Measurements from ENCODE around the gene SRP19. TPM values are rescaled to one million over a fixed set of nuclear protein-coding genes. Genes with fewer than 3 reads are reported as not detected.

Gene SRP19
- total RNA-seq, 1 donor from 2014 or later, result 42.7 TPM

DNA sequence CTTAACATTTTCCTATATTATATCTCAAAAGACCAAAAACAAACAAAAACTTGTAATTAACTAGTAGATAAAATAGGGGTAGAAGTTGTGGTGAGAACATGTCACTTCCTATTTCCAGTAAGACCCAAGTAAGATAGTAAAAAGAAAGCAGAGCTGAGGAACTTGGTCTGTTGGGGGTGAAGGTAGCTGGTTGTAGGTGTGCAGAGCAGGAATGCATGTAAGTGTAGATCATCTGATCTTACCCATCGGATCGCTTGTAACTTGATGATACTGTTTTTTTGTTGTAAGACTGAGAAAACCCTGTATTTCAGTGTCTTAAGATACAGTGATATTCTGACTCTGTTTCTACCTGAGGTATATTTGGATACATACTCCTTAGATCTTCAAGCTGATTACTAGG, 5.7 kb downstream of the SRP19 start:
- peaks cover 15% of the 10 kb centered on the region for H3K4me1 Mint-ChIP-seq (ENCODE audit: unreplicated experiment)
- TF ChIP-seq, protein P1, sequence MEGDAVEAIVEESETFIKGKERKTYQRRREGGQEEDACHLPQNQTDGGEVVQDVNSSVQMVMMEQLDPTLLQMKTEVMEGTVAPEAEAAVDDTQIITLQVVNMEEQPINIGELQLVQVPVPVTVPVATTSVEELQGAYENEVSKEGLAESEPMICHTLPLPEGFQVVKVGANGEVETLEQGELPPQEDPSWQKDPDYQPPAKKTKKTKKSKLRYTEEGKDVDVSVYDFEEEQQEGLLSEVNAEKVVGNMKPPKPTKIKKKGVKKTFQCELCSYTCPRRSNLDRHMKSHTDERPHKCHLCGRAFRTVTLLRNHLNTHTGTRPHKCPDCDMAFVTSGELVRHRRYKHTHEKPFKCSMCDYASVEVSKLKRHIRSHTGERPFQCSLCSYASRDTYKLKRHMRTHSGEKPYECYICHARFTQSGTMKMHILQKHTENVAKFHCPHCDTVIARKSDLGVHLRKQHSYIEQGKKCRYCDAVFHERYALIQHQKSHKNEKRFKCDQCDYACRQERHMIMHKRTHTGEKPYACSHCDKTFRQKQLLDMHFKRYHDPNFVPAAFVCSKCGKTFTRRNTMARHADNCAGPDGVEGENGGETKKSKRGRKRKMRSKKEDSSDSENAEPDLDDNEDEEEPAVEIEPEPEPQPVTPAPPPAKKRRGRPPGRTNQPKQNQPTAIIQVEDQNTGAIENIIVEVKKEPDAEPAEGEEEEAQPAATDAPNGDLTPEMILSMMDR (IDR thresholded peaks at IDR 0.05; ENCODE audit: unreplicated experiment), result no peak
- no peaks in the 10 kb centered on the region for H3K9me3 Mint-ChIP-seq (ENCODE audit: unreplicated experiment)
- DNase-seq (ENCODE audit: low spot score), result no peak
- peaks cover 2% of the 10 kb centered on the region for H3K27me3 Mint-ChIP-seq (ENCODE audit: unreplicated experiment)
- peaks cover 14% of the 10 kb centered on the region for H3K36me3 Mint-ChIP-seq (ENCODE audit: low read depth, unreplicated experiment)
- H3K4me3 Mint-ChIP-seq (ENCODE audit: unreplicated experiment), result no peak overlapping the region
- no peak overlapping the region for H3K27ac Mint-ChIP-seq (ENCODE audit: unreplicated experiment)

DNA sequence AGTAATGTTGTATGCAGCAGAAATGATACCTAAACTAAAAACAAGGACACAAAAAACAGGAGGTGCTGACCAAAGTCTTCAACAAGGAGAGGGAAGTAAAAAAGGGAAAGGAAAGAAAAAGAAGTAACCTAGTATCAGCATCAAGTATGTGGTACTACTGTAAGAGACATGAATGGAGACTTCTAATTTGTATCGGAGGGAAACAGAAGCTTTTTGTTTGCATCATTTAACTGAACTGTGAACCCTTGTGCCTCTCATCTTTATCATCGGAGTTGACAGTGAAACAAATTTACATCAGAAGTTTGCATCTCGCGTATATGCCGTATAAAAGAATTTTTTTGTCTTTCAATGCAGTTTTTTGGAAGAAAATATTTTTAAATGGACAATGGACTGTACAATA, 6.3 kb downstream of the SRP19 start:
- TF ChIP-seq, protein P1 (IDR thresholded peaks at IDR 0.05; ENCODE audit: unreplicated experiment), result no peak
- H3K4me1 Mint-ChIP-seq (ENCODE audit: unreplicated experiment), result peaks cover 11% of the 10 kb centered on the region
- peaks cover 2% of the 10 kb centered on the region for H3K27me3 Mint-ChIP-seq (ENCODE audit: unreplicated experiment)
- DNase-seq (ENCODE audit: low spot score), result no peak
- H3K4me3 Mint-ChIP-seq (ENCODE audit: unreplicated experiment), result no peak overlapping the region
- peaks cover 14% of the 10 kb centered on the region for H3K36me3 Mint-ChIP-seq (ENCODE audit: low read depth, unreplicated experiment)
- no peaks in the 10 kb centered on the region for H3K9me3 Mint-ChIP-seq (ENCODE audit: unreplicated experiment)
- no peak overlapping the region for H3K27ac Mint-ChIP-seq (ENCODE audit: unreplicated experiment)

DNA sequence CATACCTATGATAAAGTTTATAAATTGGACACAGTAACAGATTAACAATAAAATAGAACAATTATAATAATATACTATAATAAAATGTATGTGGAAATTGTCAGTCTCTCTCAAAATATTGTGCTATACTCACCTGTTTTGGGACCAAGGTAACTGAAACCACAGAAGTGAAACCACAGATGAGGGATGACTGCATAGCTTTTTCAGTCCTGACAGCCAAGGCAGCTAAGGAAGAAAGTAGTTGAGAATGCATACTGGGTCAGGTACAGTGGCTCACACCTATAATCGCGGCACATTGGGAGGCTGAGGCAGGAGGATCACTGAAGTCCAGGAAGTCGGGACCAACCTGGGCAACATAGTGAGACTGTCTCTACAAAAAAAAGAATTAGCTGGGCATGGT, 8.9 kb downstream of the SRP19 start:
- peaks cover 19% of the 10 kb centered on the region for H3K36me3 Mint-ChIP-seq (ENCODE audit: low read depth, unreplicated experiment)
- peaks cover 6% of the 10 kb centered on the region for H3K27me3 Mint-ChIP-seq (ENCODE audit: unreplicated experiment)
- H3K4me1 Mint-ChIP-seq (ENCODE audit: unreplicated experiment), result no peaks in the 10 kb centered on the region
- DNase-seq (ENCODE audit: low spot score), result no peak
- H3K27ac Mint-ChIP-seq (ENCODE audit: unreplicated experiment), result no peak overlapping the region
- no peaks in the 10 kb centered on the region for H3K9me3 Mint-ChIP-seq (ENCODE audit: unreplicated experiment)
- H3K4me3 Mint-ChIP-seq (ENCODE audit: unreplicated experiment), result no peak overlapping the region
- TF ChIP-seq, protein P1 (IDR thresholded peaks at IDR 0.05; ENCODE audit: unreplicated experiment), result no peak

DNA sequence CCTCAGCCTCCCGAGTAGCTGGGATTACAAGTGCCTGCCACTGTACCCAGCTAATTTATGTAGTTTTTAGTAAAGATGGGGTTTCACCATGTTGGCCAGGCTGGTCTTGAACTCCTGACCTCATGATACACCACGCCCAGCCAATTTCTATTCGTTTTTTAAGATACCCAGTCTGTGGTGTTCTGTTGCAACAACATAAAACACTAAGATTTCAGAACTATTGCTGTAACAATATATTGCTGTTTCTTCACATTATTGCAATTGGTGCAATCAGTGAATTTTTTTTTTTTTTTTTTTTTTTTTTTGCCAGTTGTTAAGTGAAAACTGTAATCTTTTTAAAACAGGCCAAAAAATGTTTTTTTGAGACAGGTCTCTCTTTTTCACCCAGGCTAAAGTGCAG, 9.9 kb downstream of the SRP19 start:
- Mint-ChIP-seq H3K36me3 (ENCODE audit: low read depth, unreplicated experiment) (peaks cover 19% of the 10 kb centered on the region), H3K9me3 (ENCODE audit: unreplicated experiment) (no peaks in the 10 kb centered on the region), H3K27ac (ENCODE audit: unreplicated experiment) (no peak overlapping the region), H3K4me3 (ENCODE audit: unreplicated experiment) (no peak overlapping the region), H3K4me1 (ENCODE audit: unreplicated experiment) (no peaks in the 10 kb centered on the region), H3K27me3 (ENCODE audit: unreplicated experiment) (peaks cover 6% of the 10 kb centered on the region)
- TF ChIP-seq, protein P1 (IDR thresholded peaks at IDR 0.05; ENCODE audit: unreplicated experiment), result no peak
- no peak for DNase-seq (ENCODE audit: low spot score)

DNA sequence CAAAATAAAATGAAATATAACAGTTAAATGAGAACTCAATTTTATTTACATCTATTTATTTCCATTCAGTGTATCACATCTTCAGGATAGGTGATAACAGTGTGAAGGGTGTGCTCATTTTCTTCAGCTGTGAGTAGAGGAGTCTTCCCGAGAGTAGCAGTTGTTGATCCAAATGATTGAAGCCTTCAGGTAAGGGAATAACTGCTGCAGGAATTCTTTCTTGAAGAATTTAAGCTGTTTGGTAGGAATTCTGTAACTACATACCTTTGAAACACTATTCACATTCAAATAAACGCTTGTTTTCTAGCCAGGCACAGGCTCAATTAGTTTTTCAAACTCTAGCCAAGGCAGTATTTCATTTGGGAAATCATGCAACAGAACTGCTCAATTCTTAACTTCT, 15.3 kb downstream of the SRP19 start:
- TF ChIP-seq, protein P1 (IDR thresholded peaks at IDR 0.05; ENCODE audit: unreplicated experiment), result no peak
- Mint-ChIP-seq H3K27me3 (ENCODE audit: unreplicated experiment) (peaks cover 4% of the 10 kb centered on the region), H3K9me3 (ENCODE audit: unreplicated experiment) (no peaks in the 10 kb centered on the region), H3K4me1 (ENCODE audit: unreplicated experiment) (no peaks in the 10 kb centered on the region), H3K4me3 (ENCODE audit: unreplicated experiment) (no peak overlapping the region), H3K36me3 (ENCODE audit: low read depth, unreplicated experiment) (peaks cover 25% of the 10 kb centered on the region), H3K27ac (ENCODE audit: unreplicated experiment) (no peak overlapping the region)
- DNase-seq (ENCODE audit: low spot score), result no peak

All from endothelial cell (in vitro differentiated cells).